Measurements from ENCODE around the gene MAPRE2.

- TF ChIP-seq, protein P1, sequence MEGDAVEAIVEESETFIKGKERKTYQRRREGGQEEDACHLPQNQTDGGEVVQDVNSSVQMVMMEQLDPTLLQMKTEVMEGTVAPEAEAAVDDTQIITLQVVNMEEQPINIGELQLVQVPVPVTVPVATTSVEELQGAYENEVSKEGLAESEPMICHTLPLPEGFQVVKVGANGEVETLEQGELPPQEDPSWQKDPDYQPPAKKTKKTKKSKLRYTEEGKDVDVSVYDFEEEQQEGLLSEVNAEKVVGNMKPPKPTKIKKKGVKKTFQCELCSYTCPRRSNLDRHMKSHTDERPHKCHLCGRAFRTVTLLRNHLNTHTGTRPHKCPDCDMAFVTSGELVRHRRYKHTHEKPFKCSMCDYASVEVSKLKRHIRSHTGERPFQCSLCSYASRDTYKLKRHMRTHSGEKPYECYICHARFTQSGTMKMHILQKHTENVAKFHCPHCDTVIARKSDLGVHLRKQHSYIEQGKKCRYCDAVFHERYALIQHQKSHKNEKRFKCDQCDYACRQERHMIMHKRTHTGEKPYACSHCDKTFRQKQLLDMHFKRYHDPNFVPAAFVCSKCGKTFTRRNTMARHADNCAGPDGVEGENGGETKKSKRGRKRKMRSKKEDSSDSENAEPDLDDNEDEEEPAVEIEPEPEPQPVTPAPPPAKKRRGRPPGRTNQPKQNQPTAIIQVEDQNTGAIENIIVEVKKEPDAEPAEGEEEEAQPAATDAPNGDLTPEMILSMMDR (IDR thresholded peaks at IDR 0.05; ENCODE audit: low read length): no peak
- TF ChIP-seq EZH2phosphoT487 (IDR thresholded peaks at IDR 0.05; ENCODE audit: low read length): no peak
Observed at GRCh38 chr18:35134791-35135531, 93.7 kb downstream of the MAPRE2 start.
